ENCODE measurements around the gene SNX27.

DNA sequence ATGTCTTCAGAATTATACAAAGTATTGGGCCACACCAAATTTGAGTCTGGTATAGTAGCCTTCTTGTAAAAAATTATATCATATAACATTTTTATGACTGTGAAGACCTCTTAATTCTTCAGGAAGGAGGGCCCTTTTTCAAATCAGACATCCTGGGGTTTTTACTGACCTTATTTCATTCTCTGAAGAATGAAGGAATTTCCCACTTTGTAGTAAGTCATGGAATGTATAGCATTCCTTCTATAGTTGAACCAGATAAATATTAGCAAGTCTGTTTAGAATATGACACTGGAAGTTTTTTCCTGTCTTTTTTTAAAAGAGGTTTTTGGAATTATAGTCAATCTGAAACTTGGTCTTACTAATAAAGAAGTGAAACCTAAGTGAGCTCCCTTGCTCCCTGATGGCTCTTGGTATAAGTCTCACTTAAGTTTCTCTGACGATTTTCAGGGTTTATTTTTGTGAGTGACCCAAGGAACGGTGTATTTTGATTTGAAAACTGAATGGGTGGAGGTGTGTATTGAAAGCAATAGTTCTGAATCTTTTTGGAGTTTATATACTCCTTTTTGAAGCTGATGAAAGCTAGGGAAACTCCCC, 23.7 kb downstream of the SNX27 start:
- TF ChIP-seq, protein P1, sequence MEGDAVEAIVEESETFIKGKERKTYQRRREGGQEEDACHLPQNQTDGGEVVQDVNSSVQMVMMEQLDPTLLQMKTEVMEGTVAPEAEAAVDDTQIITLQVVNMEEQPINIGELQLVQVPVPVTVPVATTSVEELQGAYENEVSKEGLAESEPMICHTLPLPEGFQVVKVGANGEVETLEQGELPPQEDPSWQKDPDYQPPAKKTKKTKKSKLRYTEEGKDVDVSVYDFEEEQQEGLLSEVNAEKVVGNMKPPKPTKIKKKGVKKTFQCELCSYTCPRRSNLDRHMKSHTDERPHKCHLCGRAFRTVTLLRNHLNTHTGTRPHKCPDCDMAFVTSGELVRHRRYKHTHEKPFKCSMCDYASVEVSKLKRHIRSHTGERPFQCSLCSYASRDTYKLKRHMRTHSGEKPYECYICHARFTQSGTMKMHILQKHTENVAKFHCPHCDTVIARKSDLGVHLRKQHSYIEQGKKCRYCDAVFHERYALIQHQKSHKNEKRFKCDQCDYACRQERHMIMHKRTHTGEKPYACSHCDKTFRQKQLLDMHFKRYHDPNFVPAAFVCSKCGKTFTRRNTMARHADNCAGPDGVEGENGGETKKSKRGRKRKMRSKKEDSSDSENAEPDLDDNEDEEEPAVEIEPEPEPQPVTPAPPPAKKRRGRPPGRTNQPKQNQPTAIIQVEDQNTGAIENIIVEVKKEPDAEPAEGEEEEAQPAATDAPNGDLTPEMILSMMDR (optimal IDR thresholded peaks at IDR 0.05 in 1 of 3, IDR thresholded peaks at IDR 0.05 in 1 of 3, conservative IDR thresholded peaks at IDR 0.05 in 1 of 3; ENCODE audit: extremely low read depth in 1 of 3, insufficient read depth in 2 of 3, low read length in 3 of 3), result no peak
- no peak for TF ChIP-seq EZH2 (IDR thresholded peaks at IDR 0.05; ENCODE audit: low read length)

Measured in keratinocyte (primary cell).